K562 (cell line): ENCODE results near the gene AKT2. TPM values are rescaled to one million over a fixed set of nuclear protein-coding genes. Genes with fewer than 3 reads are reported as not detected.

ENCODE experiments used
- CEBPB ChIP-seq: fragments of 450-650 bp; IDR thresholded peaks from 2 replicates; pipeline ENCODE4 v1.6.1; 2016; ENCODE audit warnings: missing genetic modification characterization, missing compliant biosample characterization
- FIP1L1 ChIP-seq: fragments of 200-400 bp; formaldehyde crosslinking; IDR thresholded peaks from 2 replicates; pipeline ENCODE4 v1.6.1; 2018; ENCODE audit warnings: mild to moderate bottlenecking, low read depth, low read length; ENCODE audit not compliant: poor library complexity, severe bottlenecking
- GATAD2A ChIP-seq: fragments of 450-650 bp; IDR thresholded peaks from 2 replicates; pipeline ENCODE4 v1.6.1; 2017
- HDAC6 ChIP-seq: IDR thresholded peaks from 2 replicates; pipeline ENCODE4 v1.6.1; 2012; ENCODE audit warnings: low read depth, mild to moderate bottlenecking, control low read depth, inconsistent platforms, low read length, moderate library complexity
- IRF2 ChIP-seq: sonication (generic); formaldehyde crosslinking; IDR thresholded peaks from 2 replicates; pipeline ENCODE4 v1.8.1; 2022; ENCODE audit warnings: mild to moderate bottlenecking, missing genetic modification reagents
- KDM2B ChIP-seq: fragments of 250-450 bp; sonication (Bioruptor Pico); IDR thresholded peaks from 2 replicates; pipeline ENCODE4 v1.8.0; 2021; ENCODE audit warnings: mild to moderate bottlenecking, moderate library complexity
- MITF ChIP-seq: IDR thresholded peaks from 2 replicates; pipeline ENCODE4 v1.6.1; 2014; ENCODE audit warnings: antibody characterized with exemption
- NCOA1 ChIP-seq: fragments of 450-650 bp; IDR thresholded peaks from 2 replicates; pipeline ENCODE4 v1.6.1; 2016; ENCODE audit warnings: low read depth
- NKRF ChIP-seq: fragments of 450-650 bp; IDR thresholded peaks from 2 replicates; pipeline ENCODE4 v1.6.1; 2016; ENCODE audit warnings: borderline replicate concordance
- PKNOX1 ChIP-seq: fragments of 450-650 bp; IDR thresholded peaks from 2 replicates; pipeline ENCODE4 v1.6.1; 2016
- RB1 ChIP-seq: fragments of 450-650 bp; IDR thresholded peaks from 2 replicates; pipeline ENCODE4 v1.6.1; 2017; ENCODE audit warnings: low read depth, mild to moderate bottlenecking
- RBM34 ChIP-seq: fragments of 200-400 bp; formaldehyde crosslinking; IDR thresholded peaks from 2 replicates; pipeline ENCODE4 v1.6.1; 2018; ENCODE audit warnings: low read length, borderline replicate concordance; ENCODE audit not compliant: insufficient read depth
- RCOR1 ChIP-seq, 2 experiments: IDR thresholded peaks; 2 replicates each; pipeline ENCODE4 v1.6.1; 2012; ENCODE audit warnings: low read depth in 2 of 2, low read length in 2 of 2, borderline replicate concordance in 1 of 2, improper control_type of control experiment in 1 of 2
- SAFB ChIP-seq: fragments of 200-400 bp; formaldehyde crosslinking; IDR thresholded peaks from 2 replicates; pipeline ENCODE4 v1.6.1; 2017; ENCODE audit warnings: low read depth, low read length, borderline replicate concordance
- ZEB2 ChIP-seq: fragments of 450-650 bp; IDR thresholded peaks from 2 replicates; pipeline ENCODE4 v1.6.1; 2016
- ZFX ChIP-seq: sonication (generic); formaldehyde crosslinking; IDR thresholded peaks from 2 replicates; pipeline ENCODE4 v1.8.0; 2022; ENCODE audit warnings: mild to moderate bottlenecking, missing genetic modification reagents, moderate library complexity
- ZNF224 ChIP-seq: sonication (generic); formaldehyde crosslinking; IDR thresholded peaks from 2 replicates; pipeline ENCODE4 v1.8.0; 2022; ENCODE audit warnings: mild to moderate bottlenecking, missing genetic modification reagents
- ZNF316 ChIP-seq: fragments of 450-650 bp; IDR thresholded peaks from 2 replicates; pipeline ENCODE4 v1.6.1; 2016
- ZNF41 ChIP-seq: fragments of 250-450 bp; sonication (Bioruptor Pico); conservative IDR thresholded peaks from 2 replicates; pipeline ENCODE4 v1.4.0; 2020; ENCODE audit warnings: mild to moderate bottlenecking
- ZNF551 ChIP-seq: fragments of 250-450 bp; sonication (Bioruptor Pico); IDR thresholded peaks from 2 replicates; pipeline ENCODE4 v1.5.0; 2021; ENCODE audit warnings: mild to moderate bottlenecking, moderate library complexity
- ZNF639 ChIP-seq, 2 experiments: fragments of 200-800 bp in 1 of 2; sonication (Bioruptor generic) in 1 of 2; sonication (generic) in 1 of 2; formaldehyde crosslinking in 1 of 2; IDR thresholded peaks in 1 of 2; conservative IDR thresholded peaks in 1 of 2; 2 replicates each; pipeline versions ENCODE4 v1.5.0 to v1.6.1; 2016 to 2020; ENCODE audit warnings: missing compliant biosample characterization in 1 of 2, missing genetic modification characterization in 1 of 2, missing genetic modification reagents in 1 of 2
- ZNF668 ChIP-seq: fragments of 250-450 bp; sonication (Bioruptor Pico); IDR thresholded peaks from 2 replicates; pipeline ENCODE4 v1.8.0; 2022; ENCODE audit warnings: mild to moderate bottlenecking, inconsistent platforms
- ZNF696 ChIP-seq: fragments of 250-450 bp; sonication (Bioruptor Pico); conservative IDR thresholded peaks from 2 replicates; pipeline ENCODE4 v1.4.0; 2020; ENCODE audit warnings: mild to moderate bottlenecking, moderate library complexity
- ZNF77 ChIP-seq: fragments of 250-450 bp; sonication (Bioruptor Pico); IDR thresholded peaks from 2 replicates; pipeline ENCODE4 v1.5.0; 2020
- ZNF830 ChIP-seq: fragments of 250-450 bp; sonication (Bioruptor Pico); IDR thresholded peaks from 2 replicates; pipeline ENCODE4 v1.5.0; 2021; ENCODE audit warnings: mild to moderate bottlenecking
- polyA plus RNA-seq, 8 experiments: library from polyadenylated mRNA; depleted of rRNA in 4 of 8; stranded (reverse) in 5 of 8; unstranded in 3 of 8; fragments of >200 nt; fragmentation: Nextera tagmentation in 2 of 8; fragmentation: Illumina TruSeq in 1 of 8; extraction: Ambion mirVana in 2 of 8; extraction: Trizol in 1 of 8; gene quantifications; 2 replicates each; pipeline versions ENCODE4 v1.2.1 to v1.2.3, GENCODE V29; 2011 to 2014; ENCODE audit warnings: inconsistent platforms in 1 of 8, missing spikeins in 1 of 8
- total RNA-seq, 7 experiments: library from RNA; depleted of rRNA in 6 of 7; stranded (reverse); fragments of >200 nt in 6 of 7; fragmentation: Illumina TruSeq in 2 of 7; extraction: Trizol in 2 of 7; gene quantifications; 2 replicates each; pipeline versions ENCODE4 v1.2.1 to v1.2.3, GENCODE V29; 2011 to 2021; ENCODE audit warnings: low replicate concordance in 1 of 7

The AKT2 gene
- total and polyA plus RNA-seq, 9 of the 15 experiments (the other 6 are each of a cell fraction or from before 2014, with no cell fraction given): 1.1 to 132 (median 67.7) TPM

GRCh38 chr19:40217027-40217810 lies 67.9 kb downstream of the AKT2 start (continued):
- TF ChIP-seq FIP1L1 (peak; percentile 74), ZNF77 (CRISPR knock-in tag) (no peak), ZNF316 (no peak), RB1 (peak; percentile 64; the same call in 1 of the 2 replicates), MITF (no peak), RCOR1 (IDR thresholded peaks at IDR 0.05; ENCODE audit: borderline replicate concordance in 1 of 2, low read depth in 2 of 2, low read length in 2 of 2) (peak in 1 of 2 experiments; percentile 57; a peak in 1 of 4 replicates), NKRF (no peak), ZNF41 (CRISPR knock-in tag) (no peak), CEBPB (tag) (no peak), GATAD2A (no peak), NCOA1 (no peak), ZNF830 (no peak), ZNF551 (CRISPR knock-in tag) (no peak), PKNOX1 (no peak), ZNF668 (CRISPR knock-in tag) (no peak), ZNF639 (CRISPR knock-in tag; conservative IDR thresholded peaks at IDR 0.05 in 1 of 2, IDR thresholded peaks at IDR 0.05 in 1 of 2) (no peak), ZNF696 (CRISPR knock-in tag) (no peak), HDAC6 (no peak), ZFX (peak; percentile 41), ZEB2 (no peak), KDM2B (CRISPR knock-in tag) (no peak), IRF2 (CRISPR knock-in tag) (no peak), ZNF224 (CRISPR knock-in tag) (no peak), RBM34 (no peak), SAFB (no peak)
